PFSK-1 (cell line): ENCODE results near the gene SH2B3.

Experiments used
- POLR2AphosphoS5 ChIP-seq: IDR thresholded peaks from 2 replicates; pipeline ENCODE4 v1.6.1; 2012; ENCODE audit warnings: low read depth, mild to moderate bottlenecking, control low read depth, low read length, moderate library complexity
- SIN3A ChIP-seq: IDR thresholded peaks from 2 replicates; pipeline ENCODE4 v1.6.1; 2012; ENCODE audit warnings: mild to moderate bottlenecking, low read length, moderate library complexity, borderline replicate concordance; ENCODE audit not compliant: insufficient read depth
- TAF1 ChIP-seq: IDR thresholded peaks from 2 replicates; pipeline ENCODE4 v1.6.1; 2012; ENCODE audit warnings: low read length, control low read depth, borderline replicate concordance; ENCODE audit not compliant: insufficient read depth
- TF ChIP-seq, protein P1 (sequence below), 2 experiments: IDR thresholded peaks; 2 replicates each; pipeline versions ENCODE4 v1.6.1 to v1.8.0; 2011 to 2012; ENCODE audit warnings: low read depth in 2 of 2, low read length in 2 of 2, control low read depth in 1 of 2, inconsistent platforms in 1 of 2, mild to moderate bottlenecking in 1 of 2, moderate library complexity in 1 of 2; ENCODE audit not compliant: insufficient read depth in 1 of 2

DNA sequence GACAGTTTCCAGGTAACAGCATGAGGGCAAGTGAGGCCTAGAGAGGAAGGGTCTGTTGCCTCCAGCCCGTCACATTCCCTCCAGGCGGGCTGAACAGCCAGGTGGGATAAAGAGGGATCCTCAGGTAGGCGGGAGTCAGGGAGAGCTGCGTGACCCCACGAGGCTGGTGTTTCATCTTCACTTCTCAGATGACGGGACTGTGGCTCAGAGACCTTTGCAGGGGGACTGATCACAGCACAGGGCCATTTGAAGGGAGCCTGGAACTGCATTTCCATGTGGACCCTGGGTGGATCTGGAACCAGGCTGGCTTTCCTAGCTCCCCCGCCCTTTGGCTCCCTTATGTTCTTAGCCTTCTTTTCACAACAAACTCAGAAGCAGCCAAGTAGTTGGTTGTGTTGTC lies 37.4 kb downstream of the SH2B3 start:
- peak; percentile 32; the same call in 1 of the 2 replicates for TF ChIP-seq POLR2AphosphoS5
- no peak for TF ChIP-seq TAF1
- no peak for TF ChIP-seq SIN3A
- TF ChIP-seq, protein P1, sequence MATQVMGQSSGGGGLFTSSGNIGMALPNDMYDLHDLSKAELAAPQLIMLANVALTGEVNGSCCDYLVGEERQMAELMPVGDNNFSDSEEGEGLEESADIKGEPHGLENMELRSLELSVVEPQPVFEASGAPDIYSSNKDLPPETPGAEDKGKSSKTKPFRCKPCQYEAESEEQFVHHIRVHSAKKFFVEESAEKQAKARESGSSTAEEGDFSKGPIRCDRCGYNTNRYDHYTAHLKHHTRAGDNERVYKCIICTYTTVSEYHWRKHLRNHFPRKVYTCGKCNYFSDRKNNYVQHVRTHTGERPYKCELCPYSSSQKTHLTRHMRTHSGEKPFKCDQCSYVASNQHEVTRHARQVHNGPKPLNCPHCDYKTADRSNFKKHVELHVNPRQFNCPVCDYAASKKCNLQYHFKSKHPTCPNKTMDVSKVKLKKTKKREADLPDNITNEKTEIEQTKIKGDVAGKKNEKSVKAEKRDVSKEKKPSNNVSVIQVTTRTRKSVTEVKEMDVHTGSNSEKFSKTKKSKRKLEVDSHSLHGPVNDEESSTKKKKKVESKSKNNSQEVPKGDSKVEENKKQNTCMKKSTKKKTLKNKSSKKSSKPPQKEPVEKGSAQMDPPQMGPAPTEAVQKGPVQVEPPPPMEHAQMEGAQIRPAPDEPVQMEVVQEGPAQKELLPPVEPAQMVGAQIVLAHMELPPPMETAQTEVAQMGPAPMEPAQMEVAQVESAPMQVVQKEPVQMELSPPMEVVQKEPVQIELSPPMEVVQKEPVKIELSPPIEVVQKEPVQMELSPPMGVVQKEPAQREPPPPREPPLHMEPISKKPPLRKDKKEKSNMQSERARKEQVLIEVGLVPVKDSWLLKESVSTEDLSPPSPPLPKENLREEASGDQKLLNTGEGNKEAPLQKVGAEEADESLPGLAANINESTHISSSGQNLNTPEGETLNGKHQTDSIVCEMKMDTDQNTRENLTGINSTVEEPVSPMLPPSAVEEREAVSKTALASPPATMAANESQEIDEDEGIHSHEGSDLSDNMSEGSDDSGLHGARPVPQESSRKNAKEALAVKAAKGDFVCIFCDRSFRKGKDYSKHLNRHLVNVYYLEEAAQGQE (IDR thresholded peaks at IDR 0.05; ENCODE audit: insufficient read depth in 1 of 2, low read depth in 2 of 2, low read length in 2 of 2): no peak
